ENCODE results near the gene LDLRAD4. TPM values are rescaled to one million over a fixed set of nuclear protein-coding genes. Genes with fewer than 3 reads are reported as not detected.

The LDLRAD4 gene
- total RNA-seq, 1 donor from 2014 or later, result 104 TPM

GRCh38 chr18:13284330-13285027 is 65.9 kb downstream of the LDLRAD4 start:
- DNase-seq (ENCODE audit: low spot score), result no peak

GRCh38 chr18:13285874-13286273 is 67.3 kb downstream of the LDLRAD4 start:
- DNase-seq (ENCODE audit: low spot score), result no peak

- no peak for DNase-seq (ENCODE audit: low spot score)
Observed at GRCh38 chr18:13286456-13287125, 68.0 kb downstream of the LDLRAD4 start.

- no peak for DNase-seq (ENCODE audit: low spot score)
Observed at GRCh38 chr18:13287372-13287771, 68.8 kb downstream of the LDLRAD4 start.

GRCh38 chr18:13288509-13289133 is 70.1 kb downstream of the LDLRAD4 start:
- no peak for DNase-seq (ENCODE audit: low spot score)

- peak; percentile 62 for DNase-seq (ENCODE audit: low spot score)
Observed at GRCh38 chr18:13289481-13290205, 71.1 kb downstream of the LDLRAD4 start.

GRCh38 chr18:13290856-13291271 is 72.3 kb downstream of the LDLRAD4 start:
- DNase-seq (ENCODE audit: low spot score), result no peak

GRCh38 chr18:13291299-13291698 is 72.7 kb downstream of the LDLRAD4 start:
- no peak for DNase-seq (ENCODE audit: low spot score)

GRCh38 chr18:13291745-13292447 is 73.3 kb downstream of the LDLRAD4 start:
- no peak for DNase-seq (ENCODE audit: low spot score)

GRCh38 chr18:13292736-13293135 is 74.2 kb downstream of the LDLRAD4 start:
- no peak for DNase-seq (ENCODE audit: low spot score)

- no peak for DNase-seq (ENCODE audit: low spot score)
Observed at GRCh38 chr18:13294309-13294708, 75.7 kb downstream of the LDLRAD4 start.

GRCh38 chr18:13295894-13296293 is 77.3 kb downstream of the LDLRAD4 start:
- no peak for DNase-seq (ENCODE audit: low spot score)

GRCh38 chr18:13296867-13297574 is 78.5 kb downstream of the LDLRAD4 start:
- DNase-seq (ENCODE audit: low spot score), result no peak

- no peak for DNase-seq (ENCODE audit: low spot score)
Observed at GRCh38 chr18:13298262-13298661, 79.7 kb downstream of the LDLRAD4 start.

GRCh38 chr18:13300029-13300428 is 81.5 kb downstream of the LDLRAD4 start:
- no peak for DNase-seq (ENCODE audit: low spot score)

- no peak for DNase-seq (ENCODE audit: low spot score)
Observed at GRCh38 chr18:13300796-13301195, 82.2 kb downstream of the LDLRAD4 start.

- no peak for DNase-seq (ENCODE audit: low spot score)
Observed at GRCh38 chr18:13302040-13302439, 83.5 kb downstream of the LDLRAD4 start.

- DNase-seq (ENCODE audit: low spot score), result peak; percentile 72
Observed at GRCh38 chr18:13302457-13303225, 84.1 kb downstream of the LDLRAD4 start.

- DNase-seq (ENCODE audit: low spot score), result no peak
Observed at GRCh38 chr18:13303756-13304364, 85.3 kb downstream of the LDLRAD4 start.

- no peak for DNase-seq (ENCODE audit: low spot score)
Observed at GRCh38 chr18:13305301-13305700, 86.7 kb downstream of the LDLRAD4 start.
